ENCODE data around the gene TAF8.

Gene TAF8

GRCh38 chr6:42124223-42124836, 74.0 kb downstream of the TAF8 start:
- ATAC-seq: no peak
- no peak for TF ChIP-seq TSHZ2 (CRISPR knock-in tag; IDR thresholded peaks at IDR 0.05)
- TF ChIP-seq ZC3H10 (CRISPR knock-in tag; IDR thresholded peaks at IDR 0.05): no peak
- no peak for TF ChIP-seq ISL1 (CRISPR knock-in tag; IDR thresholded peaks at IDR 0.05)
- TF ChIP-seq ZNF70 (CRISPR knock-in tag; IDR thresholded peaks at IDR 0.05): no peak
- no peak for TF ChIP-seq POU6F1 (CRISPR knock-in tag; IDR thresholded peaks at IDR 0.05; ENCODE audit: borderline replicate concordance, low read depth)

GRCh38 chr6:42125231-42125630, 74.9 kb downstream of the TAF8 start:
- TF ChIP-seq ZNF565 (CRISPR knock-in tag; conservative IDR thresholded peaks at IDR 0.05; ENCODE audit: low read depth) (no peak), SNAI2 (CRISPR knock-in tag; IDR thresholded peaks at IDR 0.05) (no peak), ARNTL (CRISPR knock-in tag; IDR thresholded peaks at IDR 0.05; ENCODE audit: borderline replicate concordance, low read depth) (no peak), ZFP30 (CRISPR knock-in tag; IDR thresholded peaks at IDR 0.05) (no peak), PATZ1 (CRISPR knock-in tag; IDR thresholded peaks at IDR 0.05; ENCODE audit: borderline replicate concordance) (no peak), TSHZ2 (CRISPR knock-in tag; IDR thresholded peaks at IDR 0.05) (no peak), TCF4 (CRISPR knock-in tag; IDR thresholded peaks at IDR 0.05; ENCODE audit: borderline replicate concordance) (no peak), RARB (CRISPR knock-in tag; IDR thresholded peaks at IDR 0.05) (no peak), CSDC2 (CRISPR knock-in tag; IDR thresholded peaks at IDR 0.05) (no peak), ESRRG (CRISPR knock-in tag; IDR thresholded peaks at IDR 0.05) (no peak), ZFP3 (CRISPR knock-in tag; IDR thresholded peaks at IDR 0.05) (no peak), GLIS3 (CRISPR knock-in tag; IDR thresholded peaks at IDR 0.05) (no peak), ZNF8 (CRISPR knock-in tag; IDR thresholded peaks at IDR 0.05) (no peak), CREB5 (CRISPR knock-in tag; IDR thresholded peaks at IDR 0.05; ENCODE audit: low read depth) (no peak), CSRNP3 (CRISPR knock-in tag; IDR thresholded peaks at IDR 0.05) (no peak)
- ATAC-seq: no peak
